Fibroblast of villous mesenchyme (primary cell): ENCODE data around the gene SMPDL3A. TPM values are rescaled to one million over a fixed set of nuclear protein-coding genes. Genes with fewer than 3 reads are reported as not detected.

Experiments
- DNase-seq: peaks from one replicate; pipeline ENCODE4 v3.0.0-alpha.2; 2010; ENCODE audit warnings: low read depth
- H3K4me3 ChIP-seq: 2 replicates; pipeline ENCODE4 v1.5.1; 2011; ENCODE audit warnings: low read depth, mild to moderate bottlenecking, low read length
- small RNA-seq: library from RNA; depleted of rRNA; stranded (forward); fragments of <200 nt; gene quantifications from one replicate; pipeline ENCODE3, GENCODE V24; 2012
- total RNA-seq: library from RNA; depleted of rRNA; stranded (reverse); fragments of >200 nt; gene quantifications from 2 replicates; pipeline ENCODE4 v1.2.3, GENCODE V29; 2012
- TF ChIP-seq, protein P1 (sequence below): IDR thresholded peaks from 2 replicates; pipeline ENCODE4 v1.5.1; 2012; ENCODE audit warnings: low read depth, mild to moderate bottlenecking, low read length; ENCODE audit not compliant: insufficient read depth

SMPDL3A gene
- total RNA-seq, 1 donor: 13.4 TPM

DNA sequence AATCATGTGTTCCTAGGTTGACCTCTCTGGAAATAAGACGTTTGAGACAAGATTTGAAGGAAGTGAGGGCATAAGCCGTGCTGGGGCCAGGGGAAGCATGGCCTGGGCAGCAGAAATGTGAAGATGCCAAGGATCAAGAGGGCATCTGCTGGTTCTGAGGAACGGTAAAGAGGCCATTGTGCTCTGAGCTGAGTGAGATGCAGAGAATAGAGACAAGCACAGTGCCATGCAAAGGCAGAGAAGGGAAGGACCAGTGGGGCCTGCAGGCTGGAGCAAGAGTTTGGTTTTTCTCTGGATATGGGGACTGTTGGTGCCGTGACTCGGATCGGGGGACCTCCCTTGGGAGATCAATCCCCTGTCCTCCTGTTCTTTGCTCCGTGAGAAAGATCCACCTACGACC lies 50.8 kb downstream of the SMPDL3A start:
- TF ChIP-seq, protein P1, sequence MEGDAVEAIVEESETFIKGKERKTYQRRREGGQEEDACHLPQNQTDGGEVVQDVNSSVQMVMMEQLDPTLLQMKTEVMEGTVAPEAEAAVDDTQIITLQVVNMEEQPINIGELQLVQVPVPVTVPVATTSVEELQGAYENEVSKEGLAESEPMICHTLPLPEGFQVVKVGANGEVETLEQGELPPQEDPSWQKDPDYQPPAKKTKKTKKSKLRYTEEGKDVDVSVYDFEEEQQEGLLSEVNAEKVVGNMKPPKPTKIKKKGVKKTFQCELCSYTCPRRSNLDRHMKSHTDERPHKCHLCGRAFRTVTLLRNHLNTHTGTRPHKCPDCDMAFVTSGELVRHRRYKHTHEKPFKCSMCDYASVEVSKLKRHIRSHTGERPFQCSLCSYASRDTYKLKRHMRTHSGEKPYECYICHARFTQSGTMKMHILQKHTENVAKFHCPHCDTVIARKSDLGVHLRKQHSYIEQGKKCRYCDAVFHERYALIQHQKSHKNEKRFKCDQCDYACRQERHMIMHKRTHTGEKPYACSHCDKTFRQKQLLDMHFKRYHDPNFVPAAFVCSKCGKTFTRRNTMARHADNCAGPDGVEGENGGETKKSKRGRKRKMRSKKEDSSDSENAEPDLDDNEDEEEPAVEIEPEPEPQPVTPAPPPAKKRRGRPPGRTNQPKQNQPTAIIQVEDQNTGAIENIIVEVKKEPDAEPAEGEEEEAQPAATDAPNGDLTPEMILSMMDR: no peak
- no peak overlapping the region for H3K4me3 ChIP-seq
- DNase-seq: no peak

DNA sequence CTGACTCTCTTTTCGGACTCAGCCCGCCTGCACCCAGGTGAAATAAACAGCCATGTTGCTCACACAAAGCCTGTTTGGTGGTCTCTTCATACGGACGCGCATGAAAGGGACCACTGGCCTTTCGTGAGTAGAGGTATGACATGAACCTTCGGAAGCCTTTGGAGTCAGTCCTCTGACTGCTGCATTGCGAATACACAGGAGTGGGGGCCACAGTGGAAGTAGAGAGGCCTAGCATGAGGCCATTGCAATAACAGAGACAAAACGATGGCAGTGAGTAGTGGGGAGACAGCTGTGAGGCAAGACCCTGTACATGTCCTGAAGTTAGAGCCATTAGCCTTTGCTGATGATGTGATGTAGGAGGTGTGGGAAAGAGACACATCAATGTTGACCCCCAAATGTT lies 56.4 kb downstream of the SMPDL3A start:
- no peak for DNase-seq
- no peak overlapping the region for H3K4me3 ChIP-seq
- TF ChIP-seq, protein P1: no peak

DNA sequence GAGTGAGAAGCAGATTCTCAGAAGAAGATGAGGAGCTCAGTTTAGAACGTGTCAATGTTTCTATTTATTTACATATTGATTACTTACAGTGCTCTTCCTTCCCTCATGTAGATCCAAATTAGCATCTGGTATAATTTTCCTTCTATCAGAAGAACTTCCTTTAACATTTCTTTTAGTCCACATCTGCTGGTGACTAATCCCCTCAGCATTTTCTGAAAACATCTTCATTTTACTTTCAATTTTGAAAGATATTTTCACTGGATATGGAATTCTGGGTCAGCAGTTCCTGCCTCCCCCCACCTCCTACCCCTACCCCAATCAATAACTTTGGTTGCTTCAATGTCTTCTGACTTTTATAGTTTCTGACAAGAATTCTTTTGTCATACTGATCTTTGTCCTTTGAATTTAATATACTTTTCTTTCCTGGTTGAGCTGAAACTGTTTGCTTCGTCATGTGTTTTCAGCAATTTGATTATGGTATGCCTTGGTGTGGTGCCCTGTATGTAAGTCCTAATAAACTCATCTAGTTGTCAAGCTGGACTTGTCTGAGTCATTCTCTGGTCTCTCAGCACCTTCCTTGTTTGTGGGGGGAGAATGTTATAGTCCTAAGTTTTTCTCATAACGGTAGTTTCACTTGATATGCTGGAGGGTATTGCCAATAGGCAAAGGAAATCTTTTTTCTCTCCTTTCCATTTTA lies 57.0 kb downstream of the SMPDL3A start:
- TF ChIP-seq, protein P1: no peak
- H3K4me3 ChIP-seq: peak overlapping the region; percentile 37

DNA sequence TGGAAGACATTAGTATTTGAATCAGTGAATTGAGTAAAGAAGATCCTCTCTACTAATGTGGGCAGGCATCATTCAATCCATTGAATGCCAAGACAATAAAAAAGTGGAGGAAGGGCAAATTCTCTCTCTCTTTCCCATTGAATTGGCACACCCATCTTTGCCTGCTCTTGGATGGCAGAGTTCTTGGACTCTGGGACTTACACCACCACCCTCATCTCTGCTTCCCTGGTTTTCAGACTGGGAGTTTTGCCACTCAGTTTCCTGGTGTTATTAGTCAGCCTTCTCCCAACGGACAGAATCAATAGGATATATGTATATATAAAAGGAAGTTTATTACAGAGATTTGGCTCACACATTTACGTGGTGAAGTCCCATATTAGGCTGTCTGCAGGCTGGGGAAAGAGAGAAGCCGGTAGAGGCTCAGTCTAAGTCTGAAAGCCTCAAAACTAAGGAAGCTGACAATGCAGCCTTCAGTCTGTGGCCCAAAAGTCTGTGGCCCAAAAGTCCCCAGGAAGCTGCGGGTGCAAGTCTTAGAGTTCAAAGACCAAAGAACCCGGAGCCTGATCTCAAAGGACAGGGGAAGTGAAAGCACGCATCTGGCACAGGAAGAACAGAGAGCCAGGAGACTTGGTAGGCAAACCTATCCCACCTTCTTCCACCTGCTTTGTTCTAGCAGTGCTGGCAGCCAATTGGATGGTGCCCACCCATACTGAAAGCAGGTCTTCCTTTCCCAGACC lies 64.4 kb downstream of the SMPDL3A start:
- TF ChIP-seq, protein P1: no peak

More for the DNA sequence above, 57.0 kb downstream of the SMPDL3A start:
- peak; percentile 62 for DNase-seq

More for the DNA sequence above, 64.4 kb downstream of the SMPDL3A start:
- H3K4me3 ChIP-seq: no peak overlapping the region
- DNase-seq: no peak

Small RNA genes lying within 50 kb of the gene (small RNA-seq; reads per million reads assigned to genes)
- not detected for gene RN7SL564P

Other genes starting within 250 kb of the SMPDL3A start
- gene PKIB, start 178.9 kb upstream of the SMPDL3A start, total RNA-seq: 12.2 and 13.8 TPM in 2 replicates
- not detected in 2 replicates for gene FABP7, start 9.5 kb upstream of the SMPDL3A start, total RNA-seq
- not detected in 2 replicates for gene CLVS2, start 207.0 kb downstream of the SMPDL3A start, total RNA-seq